H1 (cell line): ENCODE measurements around the gene OR11A1. TPM values are rescaled to one million over a fixed set of nuclear protein-coding genes. Genes with fewer than 3 reads are reported as not detected.

ENCODE experiments used
- CTCF ChIA-PET: fragments of 300-600 bp; sonication (Branson Sonifier 250); formaldehyde crosslinking; loops from one replicate; lab custom pipeline; 2021; ENCODE audit not compliant: partially characterized antibody; lab: Charles Lee
- POLR2A ChIA-PET: fragments of 300-600 bp; sonication (Branson Sonifier 250); formaldehyde crosslinking; loops from one replicate; lab custom pipeline; 2021; ENCODE audit warnings: inconsistent platforms; ENCODE audit not compliant: partially characterized antibody; lab: Charles Lee
- DNase-seq, 2 experiments: peaks; one replicate each; pipeline versions ENCODE4 v3.0.0 to v3.0.0-alpha.2; 2010 to 2022; ENCODE audit warnings: low spot score in 2 of 2, low read depth in 1 of 2, mixed read lengths in 1 of 2
- FAIRE-seq: peaks from 2 replicates; lab custom pipeline; 2011; peaks lifted over from hg19 to GRCh38; lab: Jason Lieb, UNC
- H2AFZ ChIP-seq: 2 replicates; pipeline ENCODE4 v1.8.1; 2012; ENCODE audit warnings: low read length, inconsistent platforms
- H2AK5ac ChIP-seq: 2 replicates; pipeline ENCODE4 v1.6.1; 2013; ENCODE audit warnings: low read depth, low read length
- H2BK120ac ChIP-seq: replicated peaks from 2 replicates; pipeline ENCODE3; 2013; ENCODE audit warnings: low read depth, low read length, inconsistent platforms
- H2BK12ac ChIP-seq: 2 replicates; pipeline ENCODE4 v1.6.1; 2013; ENCODE audit warnings: low read depth, low read length
- H2BK15ac ChIP-seq: 2 replicates; pipeline ENCODE4 v1.6.1; 2013; ENCODE audit warnings: low read length
- H2BK20ac ChIP-seq: 2 replicates; pipeline ENCODE4 v1.6.1; 2013; ENCODE audit warnings: low read length
- H2BK5ac ChIP-seq: 2 replicates; pipeline ENCODE4 v1.6.1; 2013; ENCODE audit warnings: low read depth, low read length
- H3K14ac ChIP-seq: 2 replicates; pipeline ENCODE4 v1.6.1; 2013; ENCODE audit warnings: inconsistent platforms; ENCODE audit not compliant: insufficient read length
- H3K18ac ChIP-seq: 2 replicates; pipeline ENCODE4 v1.6.1; 2013; ENCODE audit warnings: low read length; ENCODE audit errors: extremely low read depth
- H3K23ac ChIP-seq: 2 replicates; pipeline ENCODE4 v1.6.1; 2013; ENCODE audit warnings: inconsistent platforms; ENCODE audit not compliant: insufficient read length
- H3K23me2 ChIP-seq: 2 replicates; pipeline ENCODE4 v1.6.1; 2013; ENCODE audit warnings: low read depth, low read length
- H3K27ac ChIP-seq: 2 replicates; pipeline ENCODE4 v1.6.1; 2011; ENCODE audit warnings: low read depth, low read length, inconsistent platforms
- H3K27me3 ChIP-seq, 4 experiments: replicated peaks in 1 of 4; 1 replicate in 1 of 4; 2 replicates in 3 of 4; pipeline versions ENCODE4 v1.6.1 to v1.8.1; 2011 to 2013; ENCODE audit warnings: low read length in 3 of 4, mild to moderate bottlenecking in 3 of 4, inconsistent platforms in 2 of 4, mixed read lengths in 2 of 4, moderate library complexity in 1 of 4; ENCODE audit not compliant: control insufficient read depth in 3 of 4, insufficient read depth in 3 of 4; ENCODE audit errors: extremely low read depth in 1 of 4
- H3K36me3 ChIP-seq, 4 experiments: 2 replicates each; pipeline versions ENCODE4 v1.6.1 to v1.8.1; 2011 to 2013; ENCODE audit warnings: mild to moderate bottlenecking in 4 of 4, low read length in 3 of 4, moderate library complexity in 2 of 4, control low read depth in 1 of 4, inconsistent platforms in 1 of 4; ENCODE audit not compliant: insufficient read depth in 4 of 4, control insufficient read depth in 2 of 4
- H3K4ac ChIP-seq: replicated peaks from 2 replicates; pipeline ENCODE3; 2013; ENCODE audit warnings: low read length, low read depth, mixed read lengths, inconsistent platforms; ENCODE audit not compliant: insufficient read length
- H3K4me1 ChIP-seq, 4 experiments: replicated peaks in 1 of 4; 1 replicate in 1 of 4; 2 replicates in 3 of 4; pipeline versions ENCODE4 v1.6.1 to v1.8.1; 2011 to 2013; ENCODE audit warnings: low read length in 3 of 4, inconsistent platforms in 2 of 4, mixed read lengths in 1 of 4; ENCODE audit not compliant: insufficient read depth in 4 of 4, control insufficient read depth in 3 of 4
- H3K4me2 ChIP-seq, 2 experiments: 2 replicates each; pipeline versions ENCODE4 v1.6.1 to v1.8.1; 2011 to 2013; ENCODE audit warnings: low read depth in 2 of 2, low read length in 2 of 2, control low read depth in 1 of 2, inconsistent platforms in 1 of 2, mild to moderate bottlenecking in 1 of 2; ENCODE audit not compliant: insufficient read depth in 1 of 2
- H3K4me3 ChIP-seq, 4 experiments: fragments of 200-600, 300-600 bp in 1 of 4; sonication (generic), shearing (Covaris generic), sonication (Bioruptor Twin) in 1 of 4; 2 replicates each; pipeline versions ENCODE4 v1.5.1 to v1.8.1; 2011 to 2016; ENCODE audit warnings: low read length in 4 of 4, low read depth in 3 of 4, control low read depth in 2 of 4, inconsistent platforms in 2 of 4, mild to moderate bottlenecking in 2 of 4, mixed read lengths in 1 of 4, moderate library complexity in 1 of 4; ENCODE audit not compliant: insufficient read depth in 2 of 4; ENCODE audit errors: extremely low read depth in 1 of 4
- H3K56ac ChIP-seq: replicated peaks from 2 replicates; pipeline ENCODE3; 2013; ENCODE audit warnings: low read depth, mild to moderate bottlenecking, mixed read lengths, low read length, inconsistent platforms; ENCODE audit not compliant: insufficient read length
- H3K79me1 ChIP-seq: 2 replicates; pipeline ENCODE4 v1.6.1; 2013; ENCODE audit warnings: low read depth, low read length, control low read depth
- H3K79me2 ChIP-seq, 2 experiments: 2 replicates each; pipeline versions ENCODE4 v1.6.1 to v1.8.1; 2012 to 2013; ENCODE audit warnings: low read length in 2 of 2, mild to moderate bottlenecking in 2 of 2, inconsistent platforms in 1 of 2; ENCODE audit not compliant: insufficient read depth in 2 of 2, control insufficient read depth in 1 of 2
- H3K9ac ChIP-seq, 4 experiments: replicated peaks in 1 of 4; 1 replicate in 1 of 4; 2 replicates in 3 of 4; pipeline versions ENCODE4 v1.6.1 to v1.8.1; 2011 to 2013; ENCODE audit warnings: low read depth in 3 of 4, low read length in 3 of 4, control low read depth in 2 of 4, mild to moderate bottlenecking in 2 of 4, moderate library complexity in 2 of 4, inconsistent platforms in 1 of 4; ENCODE audit errors: extremely low read depth in 1 of 4
- H3K9me3 ChIP-seq, 2 experiments: 2 replicates each; pipeline versions ENCODE4 v1.6.1 to v1.8.1; 2012 to 2013; ENCODE audit warnings: mild to moderate bottlenecking in 2 of 2, moderate library complexity in 2 of 2, control low read depth in 1 of 2, inconsistent platforms in 1 of 2, low read depth in 1 of 2, low read length in 1 of 2, mixed read lengths in 1 of 2; ENCODE audit not compliant: insufficient read depth in 2 of 2
- H4K20me1 ChIP-seq, 2 experiments: replicated peaks in 1 of 2; 2 replicates each; pipeline versions ENCODE3 to v1.8.1; 2011 to 2013; ENCODE audit warnings: inconsistent platforms in 2 of 2, low read length in 2 of 2, mild to moderate bottlenecking in 1 of 2; ENCODE audit not compliant: insufficient read depth in 2 of 2, control insufficient read depth in 1 of 2
- H4K5ac ChIP-seq: 2 replicates; pipeline ENCODE4 v1.6.1; 2013; ENCODE audit warnings: low read length, low read depth, mixed read lengths, inconsistent platforms; ENCODE audit not compliant: insufficient read length
- H4K8ac ChIP-seq: 2 replicates; pipeline ENCODE4 v1.8.0; 2013; ENCODE audit warnings: mild to moderate bottlenecking, moderate library complexity, low read length, inconsistent platforms; ENCODE audit not compliant: insufficient read depth; ENCODE audit errors: extremely low read depth
- H4K91ac ChIP-seq: replicated peaks from 2 replicates; pipeline ENCODE3; 2013; ENCODE audit warnings: low read length, mixed read lengths, inconsistent platforms; ENCODE audit not compliant: insufficient read length
- KDM4A ChIP-seq: IDR thresholded peaks from one replicate; pipeline ENCODE4 v1.7.1; 2012; ENCODE audit warnings: low read depth, mild to moderate bottlenecking, moderate library complexity, low read length, inconsistent platforms; ENCODE audit not compliant: severe bottlenecking
- RAD21 ChIP-seq, 2 experiments: IDR thresholded peaks in 1 of 2; conservative IDR thresholded peaks in 1 of 2; 2 replicates each; pipeline ENCODE4 v1.6.1; 2011; ENCODE audit warnings: low read depth in 2 of 2, low read length in 2 of 2, improper control_type of control experiment in 1 of 2, inconsistent platforms in 1 of 2, mild to moderate bottlenecking in 1 of 2, moderate library complexity in 1 of 2
- WGBS, 2 experiments: shearing (Covaris generic) in 1 of 2; methylation state at CpG; one replicate each; pipeline versions ENCODE4 v1.1.6 to v1.1.7; 2013 to 2015; ENCODE audit warnings: low lambda C conversion rate in 2 of 2, mixed read lengths in 2 of 2, inconsistent platforms in 1 of 2, low coverage in 1 of 2, missing lambda C conversion rate in 1 of 2; ENCODE audit not compliant: insufficient replicate concordance in 2 of 2, insufficient coverage in 1 of 2, insufficient read length in 1 of 2; ENCODE audit errors: extremely low coverage in 1 of 2, missing lambda C conversion rate in 1 of 2; 5-methylcytosine and 5-hydroxymethylcytosine counted together
- polyA plus RNA-seq, 7 experiments: library from polyadenylated mRNA; depleted of rRNA in 3 of 7; stranded (reverse) in 5 of 7; unstranded in 2 of 7; fragments of >200 nt in 5 of 7; fragments of 200-250 nt in 2 of 7; gene quantifications; 1 replicate in 5 of 7; 2 replicates in 1 of 7; 4 replicates in 1 of 7; pipeline versions ENCODE4 v1.2.1 to v1.2.3, GENCODE V29; 2011 to 2013; ENCODE audit warnings: missing spikeins in 2 of 7, mixed read lengths in 2 of 7
- total RNA-seq: library from RNA; stranded (reverse); fragmentation: NEBNext Ultra II Directional; extraction: Animal tissue kit (Norgen Biotek cat#: 25700); gene quantifications from 2 replicates; pipeline ENCODE4 v1.2.1, GENCODE V29; 2021

Gene OR11A1
- total and polyA plus RNA-seq, 2 of the 8 experiments (the other 6 are each of a cell fraction or from before 2014, with no cell fraction given) = not detected

DNA sequence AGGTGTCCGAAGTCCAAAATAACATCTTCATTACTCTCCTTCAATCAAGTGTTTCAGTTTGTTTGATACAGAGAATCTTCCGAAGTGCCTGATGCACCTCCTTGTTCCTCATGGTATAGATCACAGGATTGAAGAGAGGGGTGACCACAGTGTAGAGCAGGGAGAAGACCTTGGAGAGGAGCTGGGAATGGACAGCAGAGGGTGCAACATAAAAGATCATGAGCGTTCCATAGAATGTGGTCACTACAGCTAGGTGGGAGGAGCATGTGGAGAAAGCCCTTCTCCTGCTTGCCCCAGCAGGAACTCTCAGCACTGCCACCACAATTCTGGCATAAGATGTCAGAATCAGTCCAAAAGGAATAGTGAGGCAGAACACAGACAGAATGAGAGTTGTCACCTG, 30.2 kb downstream of the OR11A1 start:
- H3K79me2 ChIP-seq = no peaks in the 10 kb centered on the region
- no peak overlapping the region for H2BK120ac ChIP-seq
- no peaks in the 10 kb centered on the region for H3K79me1 ChIP-seq
- TF ChIP-seq KDM4A = no peak
- 0 out of 4 replicates have a peak, but pooled peaks of 1 of the 2 experiments have one; percentile 8 for TF ChIP-seq RAD21 (IDR thresholded peaks at IDR 0.05 in 1 of 2, conservative IDR thresholded peaks at IDR 0.05 in 1 of 2; ENCODE audit: low read depth in 2 of 2, low read length in 2 of 2)
- 0 out of 4 replicates have a peak, but pooled peaks cover 0 to 3% of the 10 kb centered on the region in 2 experiments for H3K9me3 ChIP-seq
- CTCF ChIA-PET = interaction anchor here (1.6 kb wide), 1 partner anchor 9 kb away, joined by 4 read pairs; no protein-coding TSS in a partner anchor
- no peak overlapping the region for H2BK5ac ChIP-seq
- 82% methylated on average over 3 of the region's 3 CpGs; no CpG with 5 or more reads in 1 of the 2 experiments for WGBS, 2 experiments
- H2BK15ac ChIP-seq = no peak overlapping the region
- H4K5ac ChIP-seq = no peak overlapping the region
- no peaks in the 10 kb centered on the region for H4K20me1 ChIP-seq
- no peak overlapping the region for H3K14ac ChIP-seq
- FAIRE-seq (no peak), DNase-seq (no peak)
- H3K23ac ChIP-seq = no peak overlapping the region
- H2AK5ac ChIP-seq = no peak overlapping the region; the same call in 1 of the 2 replicates
- no peak overlapping the region for H3K56ac ChIP-seq
- H3K4me1 ChIP-seq = no peaks in the 10 kb centered on the region
- no peaks in the 10 kb centered on the region for H3K27me3 ChIP-seq
- no peaks in the 10 kb centered on the region for H3K23me2 ChIP-seq
- H3K36me3 ChIP-seq = no peaks in the 10 kb centered on the region
- no peak overlapping the region for H3K4me2 ChIP-seq
- H3K27ac ChIP-seq = no peak overlapping the region
- no peak overlapping the region for H3K18ac ChIP-seq
- POLR2A ChIA-PET = no interaction called here
- H2BK20ac ChIP-seq = no peak overlapping the region
- H4K8ac ChIP-seq = no peak overlapping the region
- H3K4ac ChIP-seq = no peak overlapping the region
- no peak overlapping the region for H2AFZ ChIP-seq
- H4K91ac ChIP-seq = no peak overlapping the region
- H3K9ac ChIP-seq = no peak overlapping the region
- no peak overlapping the region; the same call in 1 of the 2 replicates for H2BK12ac ChIP-seq
- H3K4me3 ChIP-seq = no peak overlapping the region
